ENCODE results near the gene KDM2B. TPM values are rescaled to one million over a fixed set of nuclear protein-coding genes. Genes with fewer than 3 reads are reported as not detected.

Gene KDM2B
- total RNA-seq, 4 donors from 2014 or later: 13.6 to 23.5 (median 20.0) TPM

GRCh38 chr12:121483949-121484348 lies 96.9 kb downstream of the KDM2B start:
- intact Hi-C loops (cut with DNase I): no loop called here
- peaks cover 0 to 3% (median 1%) of the 10 kb centered on the region in 4 donors for H3K36me3 ChIP-seq
- 78% methylated on average over 4 of the region's 4 CpGs for WGBS
- H3K27ac ChIP-seq (replicated peaks in 1 of 4): no peak overlapping the region
- peaks cover 0 to 2% (median 0%) of the 10 kb centered on the region in 4 donors for H3K4me1 ChIP-seq
- no peaks in the 10 kb centered on the region for H3K27me3 ChIP-seq
- H3K9me3 ChIP-seq: no peaks in the 10 kb centered on the region
- DNase-seq (ENCODE audit: extremely low spot score): no peak
- H3K4me3 ChIP-seq: no peak overlapping the region
- TF ChIP-seq EP300 (IDR thresholded peaks at IDR 0.05): no peak
- TF ChIP-seq, protein P1, sequence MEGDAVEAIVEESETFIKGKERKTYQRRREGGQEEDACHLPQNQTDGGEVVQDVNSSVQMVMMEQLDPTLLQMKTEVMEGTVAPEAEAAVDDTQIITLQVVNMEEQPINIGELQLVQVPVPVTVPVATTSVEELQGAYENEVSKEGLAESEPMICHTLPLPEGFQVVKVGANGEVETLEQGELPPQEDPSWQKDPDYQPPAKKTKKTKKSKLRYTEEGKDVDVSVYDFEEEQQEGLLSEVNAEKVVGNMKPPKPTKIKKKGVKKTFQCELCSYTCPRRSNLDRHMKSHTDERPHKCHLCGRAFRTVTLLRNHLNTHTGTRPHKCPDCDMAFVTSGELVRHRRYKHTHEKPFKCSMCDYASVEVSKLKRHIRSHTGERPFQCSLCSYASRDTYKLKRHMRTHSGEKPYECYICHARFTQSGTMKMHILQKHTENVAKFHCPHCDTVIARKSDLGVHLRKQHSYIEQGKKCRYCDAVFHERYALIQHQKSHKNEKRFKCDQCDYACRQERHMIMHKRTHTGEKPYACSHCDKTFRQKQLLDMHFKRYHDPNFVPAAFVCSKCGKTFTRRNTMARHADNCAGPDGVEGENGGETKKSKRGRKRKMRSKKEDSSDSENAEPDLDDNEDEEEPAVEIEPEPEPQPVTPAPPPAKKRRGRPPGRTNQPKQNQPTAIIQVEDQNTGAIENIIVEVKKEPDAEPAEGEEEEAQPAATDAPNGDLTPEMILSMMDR (IDR thresholded peaks at IDR 0.05): no peak
- TF ChIP-seq POLR2AphosphoS5 (IDR thresholded peaks at IDR 0.05): no peak
- no peak for TF ChIP-seq POLR2A (IDR thresholded peaks at IDR 0.05; ENCODE audit: low read depth)

GRCh38 chr12:121476477-121476876 lies 104.3 kb downstream of the KDM2B start:
- no peak overlapping the region for H3K4me3 ChIP-seq
- peaks cover 0 to 4% (median 0%) of the 10 kb centered on the region in 4 donors for H3K4me1 ChIP-seq
- no peaks in the 10 kb centered on the region for H3K36me3 ChIP-seq
- no peak overlapping the region for H3K27ac ChIP-seq (replicated peaks in 1 of 4)
- WGBS: 77% methylated on average over 3 of the region's 3 CpGs
- no peaks in the 10 kb centered on the region for H3K27me3 ChIP-seq
- no peaks in the 10 kb centered on the region for H3K9me3 ChIP-seq
- no peak for TF ChIP-seq POLR2AphosphoS5 (IDR thresholded peaks at IDR 0.05)
- TF ChIP-seq, protein P1 (IDR thresholded peaks at IDR 0.05): no peak
- no peak for TF ChIP-seq EP300 (IDR thresholded peaks at IDR 0.05)
- no peak for TF ChIP-seq POLR2A (IDR thresholded peaks at IDR 0.05; ENCODE audit: low read depth)
- DNase-seq (ENCODE audit: extremely low spot score): no peak
- intact Hi-C loops (cut with DNase I): no loop called here

- H3K4me1 ChIP-seq: peaks cover 0 to 4% (median 0%) of the 10 kb centered on the region in 4 donors
- no peak overlapping the region for H3K27ac ChIP-seq (replicated peaks in 1 of 4)
- 100% methylated on average over 2 of the region's 2 CpGs for WGBS
- no peaks in the 10 kb centered on the region for H3K27me3 ChIP-seq
- intact Hi-C loops (cut with DNase I): no loop called here
- no peaks in the 10 kb centered on the region for H3K36me3 ChIP-seq
- no peak for DNase-seq (ENCODE audit: extremely low spot score)
- H3K9me3 ChIP-seq: no peaks in the 10 kb centered on the region
- TF ChIP-seq EP300 (IDR thresholded peaks at IDR 0.05): no peak
- TF ChIP-seq POLR2AphosphoS5 (IDR thresholded peaks at IDR 0.05): no peak
- no peak overlapping the region for H3K4me3 ChIP-seq
These were observed 105.5 kb downstream of the KDM2B start for GRCh38 chr12:121475279-121475678.

- H3K27ac ChIP-seq (replicated peaks in 1 of 4): no peak overlapping the region
- no peaks in the 10 kb centered on the region for H3K27me3 ChIP-seq
- no peak overlapping the region for H3K4me3 ChIP-seq
- H3K9me3 ChIP-seq: no peaks in the 10 kb centered on the region
- peaks cover 6 to 14% (median 11%) of the 10 kb centered on the region in 4 donors for H3K4me1 ChIP-seq
- H3K36me3 ChIP-seq: no peaks in the 10 kb centered on the region
- TF ChIP-seq POLR2AphosphoS5 (IDR thresholded peaks at IDR 0.05) (no peak), POLR2A (IDR thresholded peaks at IDR 0.05; ENCODE audit: low read depth) (no peak), EP300 (IDR thresholded peaks at IDR 0.05) (no peak)
- TF ChIP-seq, protein P1 (IDR thresholded peaks at IDR 0.05): no peak
- no peak for DNase-seq (ENCODE audit: extremely low spot score)
- 73% methylated on average over 7 of the region's 7 CpGs for WGBS
- intact Hi-C loops (cut with DNase I): no loop called here
These were observed 108.5 kb downstream of the KDM2B start for GRCh38 chr12:121472150-121472905.

- no peak for DNase-seq (ENCODE audit: extremely low spot score)
- H3K27ac ChIP-seq (replicated peaks in 1 of 4): no peak overlapping the region
- peaks cover 10 to 21% (median 18%) of the 10 kb centered on the region in 4 donors for H3K4me1 ChIP-seq
- 67% methylated on average over 2 of the region's 2 CpGs for WGBS
- H3K9me3 ChIP-seq: no peaks in the 10 kb centered on the region
- intact Hi-C loops (cut with DNase I): no loop called here
- no peaks in the 10 kb centered on the region for H3K36me3 ChIP-seq
- H3K27me3 ChIP-seq: no peaks in the 10 kb centered on the region
- H3K4me3 ChIP-seq: no peak overlapping the region
- TF ChIP-seq, protein P1 (IDR thresholded peaks at IDR 0.05): no peak
- TF ChIP-seq POLR2AphosphoS5 (IDR thresholded peaks at IDR 0.05): no peak
These were observed 110.1 kb downstream of the KDM2B start for GRCh38 chr12:121470751-121471150.

Measured in esophagus muscularis mucosa (tissue), 4 donors.